Measurements from ENCODE around the gene PLCH1.

PLCH1 gene

GRCh38 chr3:155763870-155764463 lies 19.1 kb upstream of the PLCH1 start:
- no peaks in the 10 kb centered on the region for H3K79me1 ChIP-seq (ENCODE audit: low read length)
- no peak overlapping the region for H3K9ac ChIP-seq (ENCODE audit: low read length)
- no peak overlapping the region for H2BK5ac ChIP-seq (ENCODE audit: low read length)
- H3K56ac ChIP-seq (ENCODE audit: low read length), result no peak overlapping the region
- H3K27me3 ChIP-seq (ENCODE audit: insufficient read depth, low read length, poor library complexity), result no peaks in the 10 kb centered on the region
- no peak overlapping the region for H2AK5ac ChIP-seq (ENCODE audit: low read length)
- H3K36me3 ChIP-seq (ENCODE audit: control insufficient read depth, insufficient read depth, low read length), result no peaks in the 10 kb centered on the region
- WGBS (ENCODE audit: extremely low coverage, insufficient coverage, low lambda C conversion rate), result no CpG with 5 or more reads among the region's 3 CpGs
- no peak overlapping the region for H3K18ac ChIP-seq (ENCODE audit: low read length)
- no peak overlapping the region for H2BK120ac ChIP-seq (ENCODE audit: low read depth, low read length)
- no peak overlapping the region for H4K5ac ChIP-seq (ENCODE audit: low read length)
- no peak overlapping the region for H3K4me3 ChIP-seq (ENCODE audit: low read length)
- no peak overlapping the region for H3K27ac ChIP-seq (ENCODE audit: low read depth, low read length)
- no peaks in the 10 kb centered on the region for H3K79me2 ChIP-seq (ENCODE audit: control insufficient read depth, insufficient read depth, low read length)
- no peak for DNase-seq
- H3K4ac ChIP-seq (ENCODE audit: low read depth, low read length), result no peak overlapping the region
- no peak overlapping the region for H2BK15ac ChIP-seq (replicated peaks; ENCODE audit: low read depth)
- H3K4me1 ChIP-seq (ENCODE audit: control insufficient read depth, low read depth, low read length), result no peaks in the 10 kb centered on the region
- H3K23ac ChIP-seq (ENCODE audit: low read length), result no peak overlapping the region
- no peak overlapping the region for H3K4me2 ChIP-seq (ENCODE audit: low read length)
- no peak overlapping the region for H4K8ac ChIP-seq (ENCODE audit: low read depth, low read length)

- H3K18ac ChIP-seq (ENCODE audit: low read length), result no peak overlapping the region
- H3K4me2 ChIP-seq (ENCODE audit: low read length), result no peak overlapping the region
- no peak overlapping the region for H3K4ac ChIP-seq (ENCODE audit: low read depth, low read length)
- H2BK120ac ChIP-seq (ENCODE audit: low read depth, low read length), result no peak overlapping the region
- H3K4me1 ChIP-seq (ENCODE audit: control insufficient read depth, low read depth, low read length), result no peaks in the 10 kb centered on the region
- no peak overlapping the region for H4K8ac ChIP-seq (ENCODE audit: low read depth, low read length)
- no peaks in the 10 kb centered on the region for H3K36me3 ChIP-seq (ENCODE audit: control insufficient read depth, insufficient read depth, low read length)
- no peak overlapping the region for H4K5ac ChIP-seq (ENCODE audit: low read length)
- no peak overlapping the region for H3K27ac ChIP-seq (ENCODE audit: low read depth, low read length)
- H3K56ac ChIP-seq (ENCODE audit: low read length), result no peak overlapping the region
- H3K27me3 ChIP-seq (ENCODE audit: insufficient read depth, low read length, poor library complexity), result no peaks in the 10 kb centered on the region
- no peak for DNase-seq
- no peak overlapping the region for H2BK5ac ChIP-seq (ENCODE audit: low read length)
- WGBS (ENCODE audit: extremely low coverage, insufficient coverage, low lambda C conversion rate), result no CpG with 5 or more reads among the region's 4 CpGs
- H3K23ac ChIP-seq (ENCODE audit: low read length), result no peak overlapping the region
- H2AK5ac ChIP-seq (ENCODE audit: low read length), result no peak overlapping the region
- H3K4me3 ChIP-seq (ENCODE audit: low read length), result no peak overlapping the region
- no peak overlapping the region for H2BK15ac ChIP-seq (replicated peaks; ENCODE audit: low read depth)
- no peaks in the 10 kb centered on the region for H3K79me2 ChIP-seq (ENCODE audit: control insufficient read depth, insufficient read depth, low read length)
- H3K79me1 ChIP-seq (ENCODE audit: low read length), result no peaks in the 10 kb centered on the region
- no peak overlapping the region for H3K9ac ChIP-seq (ENCODE audit: low read length)
These were observed 15.8 kb upstream of the PLCH1 start for GRCh38 chr3:155760653-155761052.

GRCh38 chr3:155757577-155757976 lies 12.7 kb upstream of the PLCH1 start:
- Histone ChIP-seq H2BK120ac (ENCODE audit: low read depth, low read length) (no peak overlapping the region), H3K27ac (ENCODE audit: low read depth, low read length) (no peak overlapping the region), H4K5ac (ENCODE audit: low read length) (no peak overlapping the region), H2BK15ac (replicated peaks; ENCODE audit: low read depth) (no peak overlapping the region), H2BK5ac (ENCODE audit: low read length) (no peak overlapping the region), H3K23ac (ENCODE audit: low read length) (no peak overlapping the region), H3K9ac (ENCODE audit: low read length) (no peak overlapping the region), H3K4me1 (ENCODE audit: control insufficient read depth, low read depth, low read length) (no peaks in the 10 kb centered on the region), H3K36me3 (ENCODE audit: control insufficient read depth, insufficient read depth, low read length) (no peaks in the 10 kb centered on the region), H3K4ac (ENCODE audit: low read depth, low read length) (no peak overlapping the region), H3K56ac (ENCODE audit: low read length) (no peak overlapping the region), H4K8ac (ENCODE audit: low read depth, low read length) (no peak overlapping the region), H2AK5ac (ENCODE audit: low read length) (no peak overlapping the region), H3K79me1 (ENCODE audit: low read length) (no peaks in the 10 kb centered on the region), H3K4me2 (ENCODE audit: low read length) (no peak overlapping the region), H3K18ac (ENCODE audit: low read length) (no peak overlapping the region), H3K4me3 (ENCODE audit: low read length) (no peak overlapping the region), H3K79me2 (ENCODE audit: control insufficient read depth, insufficient read depth, low read length) (no peaks in the 10 kb centered on the region), H3K27me3 (ENCODE audit: insufficient read depth, low read length, poor library complexity) (no peaks in the 10 kb centered on the region)
- no peak for DNase-seq
- WGBS (ENCODE audit: extremely low coverage, insufficient coverage, low lambda C conversion rate), result no CpG with 5 or more reads among the region's 7 CpGs

- Histone ChIP-seq H2AK5ac (ENCODE audit: low read length) (no peak overlapping the region), H3K56ac (ENCODE audit: low read length) (no peak overlapping the region), H3K23ac (ENCODE audit: low read length) (no peak overlapping the region), H2BK15ac (replicated peaks; ENCODE audit: low read depth) (no peak overlapping the region), H2BK120ac (ENCODE audit: low read depth, low read length) (no peak overlapping the region), H3K36me3 (ENCODE audit: control insufficient read depth, insufficient read depth, low read length) (no peaks in the 10 kb centered on the region), H3K27me3 (ENCODE audit: insufficient read depth, low read length, poor library complexity) (no peaks in the 10 kb centered on the region), H3K4me3 (ENCODE audit: low read length) (no peak overlapping the region), H3K79me1 (ENCODE audit: low read length) (no peaks in the 10 kb centered on the region), H3K79me2 (ENCODE audit: control insufficient read depth, insufficient read depth, low read length) (no peaks in the 10 kb centered on the region), H3K18ac (ENCODE audit: low read length) (no peak overlapping the region), H3K4me2 (ENCODE audit: low read length) (no peak overlapping the region), H4K5ac (ENCODE audit: low read length) (no peak overlapping the region), H3K4ac (ENCODE audit: low read depth, low read length) (no peak overlapping the region), H3K4me1 (ENCODE audit: control insufficient read depth, low read depth, low read length) (peaks cover 1% of the 10 kb centered on the region), H2BK5ac (ENCODE audit: low read length) (no peak overlapping the region), H3K27ac (ENCODE audit: low read depth, low read length) (no peak overlapping the region), H4K8ac (ENCODE audit: low read depth, low read length) (no peak overlapping the region), H3K9ac (ENCODE audit: low read length) (no peak overlapping the region)
- WGBS (ENCODE audit: extremely low coverage, insufficient coverage, low lambda C conversion rate), result no CpG with 5 or more reads among the region's 11 CpGs
- no peak for DNase-seq
These were observed 8.3 kb upstream of the PLCH1 start for GRCh38 chr3:155753038-155753639.

GRCh38 chr3:155748611-155749365 lies 3.9 kb upstream of the PLCH1 start:
- Histone ChIP-seq H3K27ac (ENCODE audit: low read depth, low read length) (no peak overlapping the region), H3K4ac (ENCODE audit: low read depth, low read length) (no peak overlapping the region), H3K4me2 (ENCODE audit: low read length) (no peak overlapping the region), H2BK120ac (ENCODE audit: low read depth, low read length) (no peak overlapping the region), H3K18ac (ENCODE audit: low read length) (no peak overlapping the region), H3K4me3 (ENCODE audit: low read length) (no peak overlapping the region), H3K9ac (ENCODE audit: low read length) (no peak overlapping the region), H3K23ac (ENCODE audit: low read length) (no peak overlapping the region), H4K8ac (ENCODE audit: low read depth, low read length) (no peak overlapping the region), H3K36me3 (ENCODE audit: control insufficient read depth, insufficient read depth, low read length) (no peaks in the 10 kb centered on the region), H3K4me1 (ENCODE audit: control insufficient read depth, low read depth, low read length) (peaks cover 10% of the 10 kb centered on the region), H4K5ac (ENCODE audit: low read length) (no peak overlapping the region), H2BK5ac (ENCODE audit: low read length) (no peak overlapping the region), H2AK5ac (ENCODE audit: low read length) (no peak overlapping the region), H3K79me2 (ENCODE audit: control insufficient read depth, insufficient read depth, low read length) (no peaks in the 10 kb centered on the region), H3K79me1 (ENCODE audit: low read length) (no peaks in the 10 kb centered on the region), H3K56ac (ENCODE audit: low read length) (no peak overlapping the region), H2BK15ac (replicated peaks; ENCODE audit: low read depth) (no peak overlapping the region), H3K27me3 (ENCODE audit: insufficient read depth, low read length, poor library complexity) (no peaks in the 10 kb centered on the region)
- DNase-seq, result no peak
- no CpG with 5 or more reads among the region's 8 CpGs for WGBS (ENCODE audit: extremely low coverage, insufficient coverage, low lambda C conversion rate)
